KMS-11 (cell line): ENCODE data around the gene PIK3R1.

Experiments used
- H2AFZ ChIP-seq: fragments of 200-600 bp; sonication (generic); 2 replicates; pipeline ENCODE4 v1.6.1; 2016; ENCODE audit warnings: antibody characterized with exemption, mixed run types, low read depth
- H3K27ac ChIP-seq: fragments of 200-600 bp; sonication (generic); 2 replicates; pipeline ENCODE4 v1.6.1; 2016; ENCODE audit warnings: mild to moderate bottlenecking, mixed run types
- H3K27me3 ChIP-seq: fragments of 200-600 bp; sonication (generic); 2 replicates; pipeline ENCODE4 v1.6.1; 2017; ENCODE audit warnings: mild to moderate bottlenecking, low read depth, mixed run types, moderate library complexity; ENCODE audit not compliant: insufficient read depth
- H3K36me3 ChIP-seq: fragments of 200-600 bp; sonication (generic); 2 replicates; pipeline ENCODE4 v1.6.1; 2017; ENCODE audit warnings: mild to moderate bottlenecking, mixed run types; ENCODE audit not compliant: insufficient read depth
- H3K4me1 ChIP-seq: fragments of 200-600 bp; sonication (generic); 2 replicates; pipeline ENCODE4 v1.6.1; 2016; ENCODE audit warnings: mild to moderate bottlenecking, low read depth, mixed run types; ENCODE audit not compliant: poor library complexity, severe bottlenecking
- H3K4me2 ChIP-seq: fragments of 200-600 bp; sonication (generic); 2 replicates; pipeline ENCODE4 v1.7.0; 2016; ENCODE audit warnings: mild to moderate bottlenecking, mixed run types
- H3K4me3 ChIP-seq: fragments of 200-600 bp; sonication (generic); IDR thresholded peaks from 2 replicates; pipeline ENCODE4 v1.6.1; 2017; ENCODE audit warnings: low read depth, low read length, mixed read lengths; ENCODE audit not compliant: insufficient read depth
- H3K79me2 ChIP-seq: fragments of 200-600 bp; sonication (generic); 2 replicates; pipeline ENCODE4 v1.6.1; 2016; ENCODE audit warnings: low read depth, mixed run types; ENCODE audit not compliant: insufficient read depth
- H3K9ac ChIP-seq: fragments of 200-600 bp; sonication (generic); 2 replicates; pipeline ENCODE4 v1.6.1; 2016; ENCODE audit warnings: mild to moderate bottlenecking, mixed run types
- H4K20me1 ChIP-seq: fragments of 200-600 bp; sonication (generic); 2 replicates; pipeline ENCODE4 v1.6.1; 2016; ENCODE audit warnings: mild to moderate bottlenecking, mixed run types; ENCODE audit not compliant: insufficient read depth
- TF ChIP-seq, protein P1 (sequence below): fragments of 200-600 bp; sonication (generic); conservative IDR thresholded peaks from 2 replicates; pipeline ENCODE4 v1.6.1; 2017; ENCODE audit warnings: low read depth, mild to moderate bottlenecking, antibody characterized with exemption, low read length, moderate library complexity, mixed read lengths

The PIK3R1 gene

DNA sequence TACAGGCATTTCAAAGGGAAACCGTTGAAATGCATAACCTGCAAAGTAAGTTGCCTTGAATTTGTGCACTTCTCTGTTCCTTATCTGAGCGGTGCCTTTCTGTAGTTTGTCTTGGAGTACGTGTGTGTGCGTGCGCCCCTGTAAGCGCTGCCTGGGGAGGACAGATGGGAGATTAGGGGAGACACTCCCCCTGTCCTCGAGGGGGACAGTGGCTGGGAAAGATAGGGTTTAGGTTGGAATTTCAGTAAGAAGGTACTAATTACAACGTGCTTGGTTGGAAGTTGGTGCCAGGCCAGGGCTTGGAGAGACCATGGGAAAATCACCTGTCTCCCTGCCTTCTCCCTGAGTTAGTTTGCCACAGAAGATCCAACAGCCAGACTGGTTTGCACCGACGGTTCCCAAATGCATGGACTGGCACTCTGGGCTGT is 73.2 kb downstream of the PIK3R1 start:
- H3K79me2 ChIP-seq, result 0 out of 2 replicates have a peak, but pooled peaks cover 5% of the 10 kb centered on the region
- no peak overlapping the region for H3K4me3 ChIP-seq
- peaks cover 63% of the 10 kb centered on the region for H3K4me1 ChIP-seq
- H3K27me3 ChIP-seq, result no peaks in the 10 kb centered on the region
- H3K36me3 ChIP-seq, result peaks cover 3% of the 10 kb centered on the region; the same call in 1 of the 2 replicates
- TF ChIP-seq, protein P1, sequence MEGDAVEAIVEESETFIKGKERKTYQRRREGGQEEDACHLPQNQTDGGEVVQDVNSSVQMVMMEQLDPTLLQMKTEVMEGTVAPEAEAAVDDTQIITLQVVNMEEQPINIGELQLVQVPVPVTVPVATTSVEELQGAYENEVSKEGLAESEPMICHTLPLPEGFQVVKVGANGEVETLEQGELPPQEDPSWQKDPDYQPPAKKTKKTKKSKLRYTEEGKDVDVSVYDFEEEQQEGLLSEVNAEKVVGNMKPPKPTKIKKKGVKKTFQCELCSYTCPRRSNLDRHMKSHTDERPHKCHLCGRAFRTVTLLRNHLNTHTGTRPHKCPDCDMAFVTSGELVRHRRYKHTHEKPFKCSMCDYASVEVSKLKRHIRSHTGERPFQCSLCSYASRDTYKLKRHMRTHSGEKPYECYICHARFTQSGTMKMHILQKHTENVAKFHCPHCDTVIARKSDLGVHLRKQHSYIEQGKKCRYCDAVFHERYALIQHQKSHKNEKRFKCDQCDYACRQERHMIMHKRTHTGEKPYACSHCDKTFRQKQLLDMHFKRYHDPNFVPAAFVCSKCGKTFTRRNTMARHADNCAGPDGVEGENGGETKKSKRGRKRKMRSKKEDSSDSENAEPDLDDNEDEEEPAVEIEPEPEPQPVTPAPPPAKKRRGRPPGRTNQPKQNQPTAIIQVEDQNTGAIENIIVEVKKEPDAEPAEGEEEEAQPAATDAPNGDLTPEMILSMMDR, result no peak
- peak overlapping the region; percentile 55 for H2AFZ ChIP-seq
- H3K4me2 ChIP-seq, result peak overlapping the region; percentile 93
- no peaks in the 10 kb centered on the region for H4K20me1 ChIP-seq
- peak overlapping the region; percentile 82 for H3K27ac ChIP-seq
- peak overlapping the region; percentile 71 for H3K9ac ChIP-seq

- Histone ChIP-seq H3K36me3 (peaks cover 3% of the 10 kb centered on the region; the same call in 1 of the 2 replicates), H3K4me3 (no peak overlapping the region), H4K20me1 (no peaks in the 10 kb centered on the region), H3K9ac (no peak overlapping the region), H2AFZ (no peak overlapping the region), H3K79me2 (0 out of 2 replicates have a peak, but pooled peaks cover 5% of the 10 kb centered on the region), H3K4me2 (peak overlapping the region; percentile 93), H3K4me1 (peaks cover 63% of the 10 kb centered on the region), H3K27me3 (no peaks in the 10 kb centered on the region), H3K27ac (no peak overlapping the region)
- TF ChIP-seq, protein P1, result no peak
These were observed 73.9 kb downstream of the PIK3R1 start for GRCh38 chr5:68289498-68289897.

DNA sequence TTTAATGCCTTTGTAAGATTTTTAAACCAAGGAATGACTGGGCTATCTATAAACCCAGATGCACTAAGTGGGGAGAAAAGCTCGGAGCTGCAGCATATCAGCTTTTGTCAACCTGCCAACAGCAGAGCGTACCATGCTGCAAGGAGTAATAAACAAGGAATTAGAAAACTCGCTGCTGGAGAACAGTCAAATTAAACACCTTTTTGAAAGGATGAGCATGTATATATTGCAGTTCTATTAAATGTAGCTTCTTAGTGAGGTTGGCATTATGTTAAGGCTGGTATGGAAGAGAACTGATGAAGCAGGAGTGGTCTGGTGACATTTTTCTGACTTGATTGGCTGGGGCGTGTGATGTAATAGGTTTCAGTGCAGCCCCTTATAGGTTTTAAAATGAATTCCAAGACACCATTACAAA is 74.7 kb downstream of the PIK3R1 start:
- H3K27ac ChIP-seq, result no peak overlapping the region
- H3K4me1 ChIP-seq, result peaks cover 59% of the 10 kb centered on the region
- no peak overlapping the region for H3K4me3 ChIP-seq
- no peak overlapping the region for H3K9ac ChIP-seq
- H3K27me3 ChIP-seq, result no peaks in the 10 kb centered on the region
- no peak overlapping the region for H2AFZ ChIP-seq
- no peak overlapping the region for H3K4me2 ChIP-seq
- H3K36me3 ChIP-seq, result peaks cover 6% of the 10 kb centered on the region; the same call in 1 of the 2 replicates
- H4K20me1 ChIP-seq, result no peaks in the 10 kb centered on the region
- TF ChIP-seq, protein P1, result no peak
- 0 out of 2 replicates have a peak, but pooled peaks cover 5% of the 10 kb centered on the region for H3K79me2 ChIP-seq

DNA sequence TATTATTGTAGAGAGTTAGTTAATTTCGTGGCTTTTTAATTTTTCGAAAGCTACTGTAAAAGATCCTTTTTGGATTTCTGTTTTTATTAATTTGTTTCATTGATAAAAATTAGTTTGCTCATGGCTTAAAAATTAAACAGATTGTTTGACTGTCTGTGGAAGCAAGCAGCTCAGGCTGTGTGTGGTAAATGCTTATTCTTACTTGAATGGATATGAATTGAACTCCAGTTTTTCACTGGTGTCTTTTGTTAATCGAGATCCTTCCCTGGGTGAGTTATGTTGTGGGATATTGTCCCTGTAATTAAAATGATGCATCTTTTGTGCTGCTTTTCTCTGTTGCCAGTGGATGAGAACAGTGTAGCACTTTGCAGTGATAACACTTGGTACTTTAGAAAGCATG is 75.3 kb downstream of the PIK3R1 start:
- H3K27me3 ChIP-seq, result no peaks in the 10 kb centered on the region
- peaks cover 9% of the 10 kb centered on the region; the same call in 1 of the 2 replicates for H3K36me3 ChIP-seq
- H3K9ac ChIP-seq, result no peak overlapping the region
- H3K4me1 ChIP-seq, result peaks cover 55% of the 10 kb centered on the region
- H3K27ac ChIP-seq, result no peak overlapping the region
- no peak overlapping the region for H3K4me3 ChIP-seq
- no peak overlapping the region for H3K4me2 ChIP-seq
- 0 out of 2 replicates have a peak, but pooled peaks cover 5% of the 10 kb centered on the region for H3K79me2 ChIP-seq
- H4K20me1 ChIP-seq, result no peaks in the 10 kb centered on the region
- H2AFZ ChIP-seq, result no peak overlapping the region
- TF ChIP-seq, protein P1, result no peak
